AG09309 (cell line): ENCODE data around the gene PDCD7.

Experiments
- DNase-seq: peaks from one replicate; pipeline ENCODE4 v3.0.0-alpha.2; 2010; ENCODE audit warnings: low read depth
- H3K4me3 ChIP-seq: 2 replicates; pipeline ENCODE4 v1.5.1; 2011; ENCODE audit warnings: mild to moderate bottlenecking, low read depth, low read length, moderate library complexity; ENCODE audit not compliant: control insufficient read depth
- CTCF ChIP-seq: IDR thresholded peaks from 2 replicates; pipeline ENCODE4 v1.5.1; 2011; ENCODE audit warnings: mild to moderate bottlenecking, low read depth, low read length, inconsistent platforms; ENCODE audit not compliant: insufficient read depth, control insufficient read depth; ENCODE audit errors: missing control alignments

Gene PDCD7

GRCh38 chr15:65115542-65115941 lies 18.1 kb downstream of the PDCD7 start:
- no peak for DNase-seq
- H3K4me3 ChIP-seq: no peak overlapping the region
- no peak for TF ChIP-seq CTCF

GRCh38 chr15:65115086-65115485 lies 18.5 kb downstream of the PDCD7 start, which contains the start of gene UBAP1L:
Gene UBAP1L, minus strand, starts transcription at chr15:65115200. Its CDS starts 8,985 bp downstream, at chr15:65106215.
- no peak for TF ChIP-seq CTCF
- H3K4me3 ChIP-seq: no peak within 1 kb of the TSS
- no peak for DNase-seq

GRCh38 chr15:65110676-65111292 lies 22.8 kb downstream of the PDCD7 start:
- no peak for DNase-seq
- no peak overlapping the region for H3K4me3 ChIP-seq
- TF ChIP-seq CTCF: no peak

- DNase-seq: no peak
- no peak for TF ChIP-seq CTCF
- no peak overlapping the region for H3K4me3 ChIP-seq
Observed at GRCh38 chr15:65106011-65106590, 27.5 kb downstream of the PDCD7 start.

- no peak for DNase-seq
- no peak overlapping the region for H3K4me3 ChIP-seq
- TF ChIP-seq CTCF: no peak
Observed at GRCh38 chr15:65105038-65105437, 28.6 kb downstream of the PDCD7 start.

- DNase-seq: no peak
- TF ChIP-seq CTCF: no peak
- no peak overlapping the region for H3K4me3 ChIP-seq
Observed at GRCh38 chr15:65102912-65103311, 30.7 kb downstream of the PDCD7 start.
